GM23338 (cell line): ENCODE measurements around the gene A3GALT2. TPM values are rescaled to one million over a fixed set of nuclear protein-coding genes. Genes with fewer than 3 reads are reported as not detected.

Source experiments
- ATAC-seq: fragments of 200-7000 bp; cut with Tn5 transposase; 3 replicates; pipeline ENCODE4 v1.9.1; 2020
- DNase-seq: peaks from one replicate; pipeline ENCODE4 v3.0.0-alpha.2; 2015; ENCODE audit warnings: low spot score
- H2AFZ ChIP-seq: fragments of 200-600 bp; sonication (generic); 2 replicates; pipeline ENCODE4 v1.8.0; 2016; ENCODE audit warnings: antibody characterized with exemption, mild to moderate bottlenecking, moderate library complexity
- H3F3A ChIP-seq: fragments of 200-600 bp; sonication (generic); replicated peaks from 2 replicates; pipeline ENCODE4 v1.8.0; 2017; ENCODE audit warnings: antibody characterized with exemption, mixed run types, low read depth
- H3K27ac ChIP-seq: fragments of 200-600 bp; sonication (generic); 2 replicates; pipeline ENCODE4 v1.6.1; 2016; ENCODE audit warnings: low read depth
- H3K27me3 ChIP-seq: fragments of 200-600 bp; sonication (generic); 2 replicates; pipeline ENCODE4 v1.8.0; 2016; ENCODE audit warnings: mild to moderate bottlenecking, mixed run types, moderate library complexity; ENCODE audit not compliant: insufficient read depth
- H3K36me3 ChIP-seq: fragments of 200-600 bp; sonication (generic); 2 replicates; pipeline ENCODE4 v1.8.0; 2016; ENCODE audit warnings: mild to moderate bottlenecking; ENCODE audit not compliant: insufficient read depth
- H3K4me1 ChIP-seq: fragments of 200-600 bp; sonication (generic); 2 replicates; pipeline ENCODE4 v1.8.0; 2016; ENCODE audit warnings: mild to moderate bottlenecking, moderate library complexity; ENCODE audit not compliant: insufficient read depth
- H3K4me2 ChIP-seq: fragments of 200-600 bp; sonication (generic); 2 replicates; pipeline ENCODE4 v1.7.1; 2017; ENCODE audit warnings: mixed run types
- H3K4me3 ChIP-seq: fragments of 200-600 bp; sonication (generic); 2 replicates; pipeline ENCODE4 v1.6.1; 2016; ENCODE audit warnings: mixed run types
- H3K79me2 ChIP-seq: fragments of 200-600 bp; sonication (generic); replicated peaks from 2 replicates; pipeline ENCODE4 v1.8.0; 2017; ENCODE audit warnings: mild to moderate bottlenecking; ENCODE audit not compliant: insufficient read depth
- H3K9me2 ChIP-seq: fragments of 200-600 bp; sonication (generic); 2 replicates; pipeline ENCODE4 v1.8.0; 2017; ENCODE audit not compliant: insufficient read depth
- H4K20me1 ChIP-seq: fragments of 200-600 bp; sonication (generic); replicated peaks from 2 replicates; pipeline ENCODE4 v1.8.0; 2017; ENCODE audit warnings: mild to moderate bottlenecking; ENCODE audit not compliant: insufficient read depth
- H3K27ac Mint-ChIP-seq: 2 replicates; pipeline ENCODE4 v1.8.0; 2020; ENCODE audit warnings: inconsistent platforms, mild to moderate bottlenecking, moderate library complexity, mixed read lengths
- H3K27me3 Mint-ChIP-seq: 3 replicates; pipeline ENCODE4 v1.8.0; 2022; ENCODE audit warnings: low read depth, mild to moderate bottlenecking, moderate library complexity, mixed read lengths, inconsistent platforms; ENCODE audit not compliant: insufficient read depth, poor library complexity
- H3K36me3 Mint-ChIP-seq: 3 replicates; pipeline ENCODE4 v1.8.0; 2021; ENCODE audit warnings: low read depth, mild to moderate bottlenecking, inconsistent platforms, moderate library complexity, mixed read lengths
- H3K4me1 Mint-ChIP-seq: 3 replicates; pipeline ENCODE4 v1.8.0; 2020; ENCODE audit warnings: mild to moderate bottlenecking, inconsistent platforms, mixed read lengths
- H3K4me3 Mint-ChIP-seq: 3 replicates; pipeline ENCODE4 v1.8.0; 2021; ENCODE audit warnings: moderate library complexity, mild to moderate bottlenecking, inconsistent platforms, mixed read lengths
- H3K9me3 Mint-ChIP-seq: 3 replicates; pipeline ENCODE4 v1.8.0; 2020; ENCODE audit warnings: moderate library complexity, mild to moderate bottlenecking, inconsistent platforms, mixed read lengths
- CREB1 ChIP-seq: fragments of 250-450 bp; sonication (Bioruptor Pico); IDR thresholded peaks from 2 replicates; pipeline ENCODE4 v1.5.0; 2020; ENCODE audit warnings: low read depth, mild to moderate bottlenecking, moderate library complexity
- EZH2 ChIP-seq: fragments of 200-600 bp; sonication (generic); IDR thresholded peaks from one replicate; pipeline ENCODE4 v1.8.0; 2017; ENCODE audit warnings: antibody characterized with exemption, mild to moderate bottlenecking, low read depth; ENCODE audit not compliant: unreplicated experiment
- EZH2phosphoT487 ChIP-seq: fragments of 200-600 bp; sonication (generic); IDR thresholded peaks from one replicate; pipeline ENCODE4 v1.8.1; 2018; ENCODE audit warnings: antibody characterized with exemption; ENCODE audit not compliant: unreplicated experiment
- JUNB ChIP-seq: IDR thresholded peaks from one replicate; pipeline ENCODE4 v1.6.1; 2016; ENCODE audit warnings: antibody characterized with exemption; ENCODE audit not compliant: unreplicated experiment
- NANOG ChIP-seq: IDR thresholded peaks from 2 replicates; pipeline ENCODE4 v1.6.1; 2016; ENCODE audit warnings: antibody characterized with exemption, borderline replicate concordance
- POLR2AphosphoS5 ChIP-seq: IDR thresholded peaks from 2 replicates; pipeline ENCODE4 v1.6.1; 2016; ENCODE audit warnings: antibody characterized with exemption, low read depth
- STAT1 ChIP-seq: IDR thresholded peaks from one replicate; pipeline ENCODE4 v1.6.1; 2016; ENCODE audit warnings: antibody characterized with exemption; ENCODE audit not compliant: unreplicated experiment
- ZNF114 ChIP-seq: fragments of 250-450 bp; sonication (Bioruptor Pico); IDR thresholded peaks from 2 replicates; pipeline ENCODE4 v1.5.0; 2020; ENCODE audit warnings: mild to moderate bottlenecking, moderate library complexity
- polyA plus RNA-seq: library from polyadenylated mRNA; unstranded; fragments of >200 nt; fragmentation: Nextera tagmentation; extraction: Ambion mirVana; gene quantifications from 2 replicates; pipeline ENCODE4 v1.2.1, GENCODE V29; 2016
- total RNA-seq: library from RNA; depleted of rRNA; stranded (reverse); fragments of >200 nt; shearing (Covaris generic); gene quantifications from 2 replicates; pipeline ENCODE4 v1.2.3, GENCODE V29; 2014
- TF ChIP-seq, protein P1 (sequence below): fragments of 250-450 bp; sonication (Bioruptor Pico); IDR thresholded peaks from 2 replicates; pipeline ENCODE4 v1.5.0; 2020; ENCODE audit warnings: mild to moderate bottlenecking, moderate library complexity
- TF ChIP-seq, protein P2 (sequence below): IDR thresholded peaks from one replicate; pipeline ENCODE4 v1.6.1; 2018; ENCODE audit warnings: antibody characterized with exemption; ENCODE audit not compliant: unreplicated experiment

A3GALT2 gene
- total and polyA plus RNA-seq, 2 experiments from 2014 or later: not detected

DNA sequence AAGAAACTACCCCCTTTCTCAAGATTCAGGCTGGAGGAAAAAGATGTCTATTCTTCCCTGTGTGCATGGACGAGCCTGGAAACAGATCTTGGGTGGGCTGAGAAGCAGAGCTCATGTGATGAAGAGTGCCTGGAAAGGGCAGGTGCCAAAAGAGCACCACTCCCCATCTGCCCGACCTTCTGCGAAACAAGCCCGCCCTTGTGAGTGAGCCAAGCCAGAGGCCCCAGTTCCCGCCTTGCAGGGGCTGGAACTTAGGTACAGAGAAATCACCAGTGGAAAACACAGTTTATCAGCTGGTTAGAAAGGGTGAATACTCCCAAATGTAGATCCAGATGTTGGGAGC lies 26.7 kb upstream of the A3GALT2 start (continued):
- TF ChIP-seq, protein P1, sequence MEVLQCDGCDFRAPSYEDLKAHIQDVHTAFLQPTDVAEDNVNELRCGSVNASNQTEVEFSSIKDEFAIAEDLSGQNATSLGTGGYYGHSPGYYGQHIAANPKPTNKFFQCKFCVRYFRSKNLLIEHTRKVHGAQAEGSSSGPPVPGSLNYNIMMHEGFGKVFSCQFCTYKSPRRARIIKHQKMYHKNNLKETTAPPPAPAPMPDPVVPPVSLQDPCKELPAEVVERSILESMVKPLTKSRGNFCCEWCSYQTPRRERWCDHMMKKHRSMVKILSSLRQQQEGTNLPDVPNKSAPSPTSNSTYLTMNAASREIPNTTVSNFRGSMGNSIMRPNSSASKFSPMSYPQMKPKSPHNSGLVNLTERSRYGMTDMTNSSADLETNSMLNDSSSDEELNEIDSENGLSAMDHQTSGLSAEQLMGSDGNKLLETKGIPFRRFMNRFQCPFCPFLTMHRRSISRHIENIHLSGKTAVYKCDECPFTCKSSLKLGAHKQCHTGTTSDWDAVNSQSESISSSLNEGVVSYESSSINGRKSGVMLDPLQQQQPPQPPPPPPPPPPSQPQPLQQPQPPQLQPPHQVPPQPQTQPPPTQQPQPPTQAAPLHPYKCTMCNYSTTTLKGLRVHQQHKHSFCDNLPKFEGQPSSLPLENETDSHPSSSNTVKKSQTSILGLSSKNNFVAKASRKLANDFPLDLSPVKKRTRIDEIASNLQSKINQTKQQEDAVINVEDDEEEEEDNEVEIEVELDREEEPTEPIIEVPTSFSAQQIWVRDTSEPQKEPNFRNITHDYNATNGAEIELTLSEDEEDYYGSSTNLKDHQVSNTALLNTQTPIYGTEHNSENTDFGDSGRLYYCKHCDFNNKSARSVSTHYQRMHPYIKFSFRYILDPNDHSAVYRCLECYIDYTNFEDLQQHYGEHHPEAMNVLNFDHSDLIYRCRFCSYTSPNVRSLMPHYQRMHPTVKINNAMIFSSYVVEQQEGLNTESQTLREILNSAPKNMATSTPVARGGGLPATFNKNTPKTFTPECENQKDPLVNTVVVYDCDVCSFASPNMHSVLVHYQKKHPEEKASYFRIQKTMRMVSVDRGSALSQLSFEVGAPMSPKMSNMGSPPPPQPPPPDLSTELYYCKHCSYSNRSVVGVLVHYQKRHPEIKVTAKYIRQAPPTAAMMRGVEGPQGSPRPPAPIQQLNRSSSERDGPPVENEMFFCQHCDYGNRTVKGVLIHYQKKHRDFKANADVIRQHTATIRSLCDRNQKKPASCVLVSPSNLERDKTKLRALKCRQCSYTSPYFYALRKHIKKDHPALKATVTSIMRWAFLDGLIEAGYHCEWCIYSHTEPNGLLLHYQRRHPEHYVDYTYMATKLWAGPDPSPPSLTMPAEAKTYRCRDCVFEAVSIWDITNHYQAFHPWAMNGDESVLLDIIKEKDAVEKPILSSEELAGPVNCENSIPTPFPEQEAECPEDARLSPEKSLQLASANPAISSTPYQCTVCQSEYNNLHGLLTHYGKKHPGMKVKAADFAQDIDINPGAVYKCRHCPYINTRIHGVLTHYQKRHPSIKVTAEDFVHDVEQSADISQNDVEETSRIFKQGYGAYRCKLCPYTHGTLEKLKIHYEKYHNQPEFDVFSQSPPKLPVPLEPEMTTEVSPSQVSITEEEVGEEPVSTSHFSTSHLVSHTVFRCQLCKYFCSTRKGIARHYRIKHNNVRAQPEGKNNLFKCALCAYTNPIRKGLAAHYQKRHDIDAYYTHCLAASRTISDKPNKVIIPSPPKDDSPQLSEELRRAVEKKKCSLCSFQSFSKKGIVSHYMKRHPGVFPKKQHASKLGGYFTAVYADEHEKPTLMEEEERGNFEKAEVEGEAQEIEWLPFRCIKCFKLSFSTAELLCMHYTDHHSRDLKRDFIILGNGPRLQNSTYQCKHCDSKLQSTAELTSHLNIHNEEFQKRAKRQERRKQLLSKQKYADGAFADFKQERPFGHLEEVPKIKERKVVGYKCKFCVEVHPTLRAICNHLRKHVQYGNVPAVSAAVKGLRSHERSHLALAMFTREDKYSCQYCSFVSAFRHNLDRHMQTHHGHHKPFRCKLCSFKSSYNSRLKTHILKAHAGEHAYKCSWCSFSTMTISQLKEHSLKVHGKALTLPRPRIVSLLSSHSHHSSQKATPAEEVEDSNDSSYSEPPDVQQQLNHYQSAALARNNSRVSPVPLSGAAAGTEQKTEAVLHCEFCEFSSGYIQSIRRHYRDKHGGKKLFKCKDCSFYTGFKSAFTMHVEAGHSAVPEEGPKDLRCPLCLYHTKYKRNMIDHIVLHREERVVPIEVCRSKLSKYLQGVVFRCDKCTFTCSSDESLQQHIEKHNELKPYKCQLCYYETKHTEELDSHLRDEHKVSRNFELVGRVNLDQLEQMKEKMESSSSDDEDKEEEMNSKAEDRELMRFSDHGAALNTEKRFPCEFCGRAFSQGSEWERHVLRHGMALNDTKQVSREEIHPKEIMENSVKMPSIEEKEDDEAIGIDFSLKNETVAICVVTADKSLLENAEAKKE (CRISPR knock-in tag): no peak
- no peak for TF ChIP-seq POLR2AphosphoS5

DNA sequence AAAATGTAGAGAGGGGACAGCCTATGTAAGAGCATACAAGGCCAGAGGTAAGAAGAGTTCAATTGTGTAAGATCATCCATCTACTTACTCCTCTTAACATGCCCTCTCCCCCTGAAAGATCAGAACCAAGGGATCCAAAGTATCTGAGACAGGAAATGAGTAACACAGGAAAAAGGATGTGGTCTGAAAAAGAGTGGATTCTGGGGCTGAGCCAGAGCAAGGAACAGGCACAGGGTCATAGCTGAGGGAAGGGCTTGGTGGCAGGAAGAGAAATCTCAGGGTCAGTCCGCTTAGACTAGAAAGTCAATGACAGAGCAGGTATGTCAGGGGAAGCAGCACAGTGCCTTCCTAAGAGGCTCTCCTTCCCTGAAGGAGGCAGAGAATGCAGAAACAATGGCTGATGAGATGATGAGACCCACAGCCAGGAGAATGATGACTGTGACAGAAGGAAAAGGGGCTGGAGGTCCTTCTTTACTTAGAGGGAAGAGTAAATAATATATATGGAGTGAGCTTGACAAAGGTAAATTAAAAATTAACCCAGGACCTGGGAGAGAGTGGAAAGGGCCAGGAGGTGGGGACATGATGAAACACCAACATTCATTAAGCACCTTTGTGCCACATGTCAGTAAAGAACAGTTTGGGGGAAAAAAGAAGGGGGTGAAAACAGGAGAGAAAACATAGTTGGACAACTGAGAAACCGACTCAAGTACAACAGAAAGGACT lies 26.2 kb upstream of the A3GALT2 start:
- H3K27me3 ChIP-seq: peaks cover 93% of the 10 kb centered on the region
- H3K9me2 ChIP-seq: no peaks in the 10 kb centered on the region
- H3K79me2 ChIP-seq: no peaks in the 10 kb centered on the region
- ATAC-seq (no peak), DNase-seq (no peak)
- no peak overlapping the region for H3K4me3 ChIP-seq
- H3K4me3 Mint-ChIP-seq: no peak overlapping the region; the same call in 2 of the 3 replicates
- peaks cover 65% of the 10 kb centered on the region for H3K27me3 Mint-ChIP-seq
- no peak overlapping the region for H3K4me2 ChIP-seq
- peaks cover 32% of the 10 kb centered on the region for H4K20me1 ChIP-seq
- H3K9me3 Mint-ChIP-seq: no peaks in the 10 kb centered on the region
- H2AFZ ChIP-seq: no peak overlapping the region
- H3K27ac Mint-ChIP-seq: no peak overlapping the region
- no peaks in the 10 kb centered on the region for H3K36me3 ChIP-seq
- H3F3A ChIP-seq: peaks cover 17% of the 10 kb centered on the region
- peaks cover 34% of the 10 kb centered on the region for H3K4me1 ChIP-seq
- H3K36me3 Mint-ChIP-seq: no peaks in the 10 kb centered on the region; the same call in 2 of the 3 replicates
- H3K27ac ChIP-seq: no peak overlapping the region
- peaks cover 52% of the 10 kb centered on the region for H3K4me1 Mint-ChIP-seq
- no peak for TF ChIP-seq POLR2AphosphoS5
- no peak for TF ChIP-seq NANOG
- TF ChIP-seq EZH2phosphoT487: no peak
- TF ChIP-seq, protein P2, sequence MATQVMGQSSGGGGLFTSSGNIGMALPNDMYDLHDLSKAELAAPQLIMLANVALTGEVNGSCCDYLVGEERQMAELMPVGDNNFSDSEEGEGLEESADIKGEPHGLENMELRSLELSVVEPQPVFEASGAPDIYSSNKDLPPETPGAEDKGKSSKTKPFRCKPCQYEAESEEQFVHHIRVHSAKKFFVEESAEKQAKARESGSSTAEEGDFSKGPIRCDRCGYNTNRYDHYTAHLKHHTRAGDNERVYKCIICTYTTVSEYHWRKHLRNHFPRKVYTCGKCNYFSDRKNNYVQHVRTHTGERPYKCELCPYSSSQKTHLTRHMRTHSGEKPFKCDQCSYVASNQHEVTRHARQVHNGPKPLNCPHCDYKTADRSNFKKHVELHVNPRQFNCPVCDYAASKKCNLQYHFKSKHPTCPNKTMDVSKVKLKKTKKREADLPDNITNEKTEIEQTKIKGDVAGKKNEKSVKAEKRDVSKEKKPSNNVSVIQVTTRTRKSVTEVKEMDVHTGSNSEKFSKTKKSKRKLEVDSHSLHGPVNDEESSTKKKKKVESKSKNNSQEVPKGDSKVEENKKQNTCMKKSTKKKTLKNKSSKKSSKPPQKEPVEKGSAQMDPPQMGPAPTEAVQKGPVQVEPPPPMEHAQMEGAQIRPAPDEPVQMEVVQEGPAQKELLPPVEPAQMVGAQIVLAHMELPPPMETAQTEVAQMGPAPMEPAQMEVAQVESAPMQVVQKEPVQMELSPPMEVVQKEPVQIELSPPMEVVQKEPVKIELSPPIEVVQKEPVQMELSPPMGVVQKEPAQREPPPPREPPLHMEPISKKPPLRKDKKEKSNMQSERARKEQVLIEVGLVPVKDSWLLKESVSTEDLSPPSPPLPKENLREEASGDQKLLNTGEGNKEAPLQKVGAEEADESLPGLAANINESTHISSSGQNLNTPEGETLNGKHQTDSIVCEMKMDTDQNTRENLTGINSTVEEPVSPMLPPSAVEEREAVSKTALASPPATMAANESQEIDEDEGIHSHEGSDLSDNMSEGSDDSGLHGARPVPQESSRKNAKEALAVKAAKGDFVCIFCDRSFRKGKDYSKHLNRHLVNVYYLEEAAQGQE: no peak
- no peak for TF ChIP-seq EZH2
- no peak for TF ChIP-seq CREB1 (CRISPR knock-in tag)
- TF ChIP-seq ZNF114 (CRISPR knock-in tag): no peak
- TF ChIP-seq JUNB: no peak
- no peak for TF ChIP-seq STAT1
